Keratinocyte (primary cell): ENCODE measurements around the gene MAS1L. TPM values are rescaled to one million over a fixed set of nuclear protein-coding genes. Genes with fewer than 3 reads are reported as not detected.

Experiments
- DNase-seq: peaks from one replicate; pipeline ENCODE4 v3.0.0-alpha.2; 2011; ENCODE audit warnings: low read depth, missing footprints, low spot score
- FAIRE-seq: peaks from 2 replicates; lab custom pipeline; 2011; peaks lifted over from hg19 to GRCh38; lab: Jason Lieb, UNC
- H2AFZ ChIP-seq: 2 replicates; pipeline ENCODE4 v1.6.0; 2012; ENCODE audit warnings: low read length, control low read depth, inconsistent platforms; ENCODE audit not compliant: control insufficient read depth
- H3K27ac ChIP-seq: 2 replicates; pipeline ENCODE4 v1.5.1; 2011; ENCODE audit warnings: low read length; ENCODE audit not compliant: control insufficient read depth, insufficient read depth
- H3K27me3 ChIP-seq: 3 replicates; pipeline ENCODE4 v1.6.0; 2011; ENCODE audit warnings: low read length; ENCODE audit not compliant: control insufficient read depth, insufficient read depth; ENCODE audit errors: extremely low read depth
- H3K36me3 ChIP-seq, 2 experiments: 2 replicates in 1 of 2; 3 replicates in 1 of 2; pipeline ENCODE4 v1.5.1; 2011; ENCODE audit warnings: low read length in 2 of 2, mild to moderate bottlenecking in 1 of 2; ENCODE audit not compliant: control insufficient read depth in 2 of 2, insufficient read depth in 2 of 2; ENCODE audit errors: extremely low read depth in 1 of 2
- H3K4me1 ChIP-seq: 3 replicates; pipeline ENCODE4 v1.5.1; 2011; ENCODE audit warnings: low read length; ENCODE audit not compliant: control insufficient read depth, insufficient read depth; ENCODE audit errors: extremely low read depth
- H3K4me2 ChIP-seq: 3 replicates; pipeline ENCODE4 v1.6.0; 2011; ENCODE audit warnings: low read depth, low read length; ENCODE audit not compliant: control insufficient read depth, insufficient read depth; ENCODE audit errors: extremely low read depth
- H3K4me3 ChIP-seq, 3 experiments: fragments of 200-600 bp in 1 of 3; sonication (generic) in 1 of 3; 2 replicates in 2 of 3; 3 replicates in 1 of 3; pipeline ENCODE4 v1.5.1; 2011 to 2016; ENCODE audit warnings: low read length in 3 of 3, mild to moderate bottlenecking in 3 of 3, control low read depth in 2 of 3, inconsistent platforms in 1 of 3, low read depth in 1 of 3, mixed read lengths in 1 of 3, mixed run types in 1 of 3, moderate library complexity in 1 of 3; ENCODE audit not compliant: control insufficient read depth in 2 of 3, insufficient read depth in 2 of 3; ENCODE audit errors: extremely low read depth in 1 of 3
- H3K79me2 ChIP-seq: 2 replicates; pipeline ENCODE4 v1.6.0; 2012; ENCODE audit warnings: low read length; ENCODE audit not compliant: control insufficient read depth, insufficient read depth
- H3K9ac ChIP-seq: 3 replicates; pipeline ENCODE4 v1.6.0; 2011; ENCODE audit warnings: low read length; ENCODE audit not compliant: control insufficient read depth, insufficient read depth; ENCODE audit errors: extremely low read depth
- H3K9me1 ChIP-seq: 3 replicates; pipeline ENCODE4 v1.6.0; 2011; ENCODE audit warnings: low read length; ENCODE audit not compliant: control insufficient read depth, insufficient read depth; ENCODE audit errors: extremely low read depth
- H3K9me3 ChIP-seq: 2 replicates; pipeline ENCODE4 v1.5.1; 2012; ENCODE audit warnings: low read depth, low read length; ENCODE audit not compliant: control insufficient read depth
- H4K20me1 ChIP-seq: 3 replicates; pipeline ENCODE4 v1.6.0; 2011; ENCODE audit warnings: low read length; ENCODE audit not compliant: control insufficient read depth, insufficient read depth; ENCODE audit errors: extremely low read depth
- EZH2 ChIP-seq: IDR thresholded peaks from one replicate; pipeline ENCODE4 v1.6.1; 2012; ENCODE audit warnings: inconsistent platforms, mild to moderate bottlenecking, low read length, moderate library complexity
- dilution Hi-C: fragments of 300-500 bp; cut with MboI; formaldehyde crosslinking; loops from one replicate; pipeline ENCODE4 v1.7.0; 2020; ENCODE audit warnings: low sequenced_read_pairs; ENCODE audit not compliant: extremely low pct_ligation_motif_present
- polyA plus RNA-seq, 5 experiments: library from polyadenylated mRNA; depleted of rRNA in 3 of 5; stranded (reverse) in 3 of 5; stranded (forward) in 1 of 5; unstranded in 1 of 5; fragments of >200 nt; gene quantifications; 1 replicate in 1 of 5; 2 replicates in 3 of 5; 3 replicates in 1 of 5; pipeline versions ENCODE4 v1.2.1 to v1.2.3, GENCODE V29; 2011 to 2012; ENCODE audit warnings: missing spikeins in 2 of 5, low read depth in 1 of 5, low replicate concordance in 1 of 5
- TF ChIP-seq, protein P1 (sequence below), 3 experiments: IDR thresholded peaks in 1 of 3; conservative IDR thresholded peaks in 1 of 3; optimal IDR thresholded peaks in 1 of 3; 2 replicates in 2 of 3; 3 replicates in 1 of 3; pipeline versions ENCODE3 to v1.5.1; 2011; ENCODE audit warnings: low read length in 3 of 3, mild to moderate bottlenecking in 3 of 3, moderate library complexity in 2 of 3, control low read depth in 1 of 3, inconsistent platforms in 1 of 3; ENCODE audit not compliant: insufficient read depth in 2 of 3; ENCODE audit errors: extremely low read depth in 1 of 3

The MAS1L gene
- polyA plus RNA-seq, 1 donor (not counting 4 experiments of a cell fraction or from before 2014, with no cell fraction given), result not detected

DNA sequence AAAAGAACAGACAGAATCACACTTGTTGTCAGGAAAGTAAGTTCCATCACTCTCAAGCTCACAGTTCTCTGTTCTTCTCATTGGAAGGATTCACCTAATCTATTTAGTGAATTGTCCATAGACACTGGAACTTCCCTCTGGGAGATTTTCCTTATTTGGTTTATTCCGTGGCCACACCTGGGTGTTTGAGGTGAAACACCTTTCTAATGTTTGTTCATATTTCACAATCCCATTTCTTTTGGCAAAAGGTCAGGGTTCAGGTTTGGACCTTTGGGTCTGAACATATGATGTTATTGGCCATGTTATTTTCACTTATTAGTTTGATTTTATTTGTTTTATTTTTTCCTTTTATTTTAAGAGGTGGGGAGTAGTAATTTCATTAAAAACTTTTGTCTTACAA lies 4.0 kb downstream of the MAS1L start:
- peak; percentile 5 for FAIRE-seq
- H3K9me1 ChIP-seq, result no peaks in the 10 kb centered on the region
- H3K27ac ChIP-seq, result no peak overlapping the region
- no peaks in the 10 kb centered on the region for H3K9me3 ChIP-seq
- H2AFZ ChIP-seq, result no peak overlapping the region
- no peaks in the 10 kb centered on the region for H3K27me3 ChIP-seq
- H3K9ac ChIP-seq, result no peak overlapping the region
- no peak overlapping the region for H3K4me3 ChIP-seq
- no peak for TF ChIP-seq EZH2
- TF ChIP-seq, protein P1, sequence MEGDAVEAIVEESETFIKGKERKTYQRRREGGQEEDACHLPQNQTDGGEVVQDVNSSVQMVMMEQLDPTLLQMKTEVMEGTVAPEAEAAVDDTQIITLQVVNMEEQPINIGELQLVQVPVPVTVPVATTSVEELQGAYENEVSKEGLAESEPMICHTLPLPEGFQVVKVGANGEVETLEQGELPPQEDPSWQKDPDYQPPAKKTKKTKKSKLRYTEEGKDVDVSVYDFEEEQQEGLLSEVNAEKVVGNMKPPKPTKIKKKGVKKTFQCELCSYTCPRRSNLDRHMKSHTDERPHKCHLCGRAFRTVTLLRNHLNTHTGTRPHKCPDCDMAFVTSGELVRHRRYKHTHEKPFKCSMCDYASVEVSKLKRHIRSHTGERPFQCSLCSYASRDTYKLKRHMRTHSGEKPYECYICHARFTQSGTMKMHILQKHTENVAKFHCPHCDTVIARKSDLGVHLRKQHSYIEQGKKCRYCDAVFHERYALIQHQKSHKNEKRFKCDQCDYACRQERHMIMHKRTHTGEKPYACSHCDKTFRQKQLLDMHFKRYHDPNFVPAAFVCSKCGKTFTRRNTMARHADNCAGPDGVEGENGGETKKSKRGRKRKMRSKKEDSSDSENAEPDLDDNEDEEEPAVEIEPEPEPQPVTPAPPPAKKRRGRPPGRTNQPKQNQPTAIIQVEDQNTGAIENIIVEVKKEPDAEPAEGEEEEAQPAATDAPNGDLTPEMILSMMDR (optimal IDR thresholded peaks at IDR 0.05 in 1 of 3, IDR thresholded peaks at IDR 0.05 in 1 of 3, conservative IDR thresholded peaks at IDR 0.05 in 1 of 3; ENCODE audit: extremely low read depth in 1 of 3, insufficient read depth in 2 of 3, low read length in 3 of 3), result no peak
- no peaks in the 10 kb centered on the region for H3K4me1 ChIP-seq
- no peak overlapping the region for H3K4me2 ChIP-seq
- H4K20me1 ChIP-seq, result no peaks in the 10 kb centered on the region
- H3K36me3 ChIP-seq, result no peaks in the 10 kb centered on the region
- no peaks in the 10 kb centered on the region for H3K79me2 ChIP-seq
- DNase-seq, result no peak
- dilution Hi-C loops, result no loop called here

DNA sequence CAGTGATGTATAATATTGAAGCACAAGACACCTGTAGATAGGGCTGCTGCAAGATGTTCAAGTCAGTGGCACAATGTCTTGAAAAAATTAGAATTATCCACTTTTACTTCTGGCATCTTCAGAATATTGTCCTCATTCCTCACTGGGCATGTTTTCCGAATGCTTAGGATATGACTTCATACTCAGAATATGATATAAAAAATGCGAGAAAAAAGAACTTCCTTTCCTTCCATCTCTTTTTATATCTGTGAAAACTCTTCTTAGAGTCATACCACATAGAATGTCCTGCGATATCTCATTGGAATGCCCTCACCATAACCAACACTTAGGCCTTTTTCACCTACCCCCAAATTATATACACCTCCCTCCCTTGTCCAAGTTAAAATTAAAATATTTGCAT lies 4.6 kb downstream of the MAS1L start:
- FAIRE-seq (no peak), DNase-seq (no peak)
- H3K27ac ChIP-seq, result no peak overlapping the region
- no peaks in the 10 kb centered on the region for H3K27me3 ChIP-seq
- dilution Hi-C loops, result no loop called here
- TF ChIP-seq, protein P1 (optimal IDR thresholded peaks at IDR 0.05 in 1 of 3, IDR thresholded peaks at IDR 0.05 in 1 of 3, conservative IDR thresholded peaks at IDR 0.05 in 1 of 3; ENCODE audit: extremely low read depth in 1 of 3, insufficient read depth in 2 of 3, low read length in 3 of 3), result no peak
- no peak for TF ChIP-seq EZH2
- H4K20me1 ChIP-seq, result no peaks in the 10 kb centered on the region
- no peak overlapping the region for H2AFZ ChIP-seq
- H3K9me1 ChIP-seq, result no peaks in the 10 kb centered on the region
- no peak overlapping the region for H3K4me3 ChIP-seq
- no peak overlapping the region for H3K4me2 ChIP-seq
- H3K79me2 ChIP-seq, result no peaks in the 10 kb centered on the region
- no peaks in the 10 kb centered on the region for H3K36me3 ChIP-seq
- H3K9ac ChIP-seq, result no peak overlapping the region
- H3K4me1 ChIP-seq, result no peaks in the 10 kb centered on the region
- no peaks in the 10 kb centered on the region for H3K9me3 ChIP-seq
